OCI-LY3 (cell line): ENCODE measurements around the gene CGREF1.

ENCODE experiments used
- EZH2phosphoT487 ChIP-seq: fragments of 200-600 bp; shearing (Covaris generic); IDR thresholded peaks from 2 replicates; pipeline ENCODE4 v1.6.1; 2018; ENCODE audit warnings: antibody characterized with exemption, mixed run types, low read depth
- TF ChIP-seq, protein P1 (sequence below): fragments of 200-600, 300-600 bp; sonication (generic); IDR thresholded peaks from 2 replicates; pipeline ENCODE4 v1.5.1; 2014; ENCODE audit warnings: antibody characterized with exemption, low read length, low read depth

DNA sequence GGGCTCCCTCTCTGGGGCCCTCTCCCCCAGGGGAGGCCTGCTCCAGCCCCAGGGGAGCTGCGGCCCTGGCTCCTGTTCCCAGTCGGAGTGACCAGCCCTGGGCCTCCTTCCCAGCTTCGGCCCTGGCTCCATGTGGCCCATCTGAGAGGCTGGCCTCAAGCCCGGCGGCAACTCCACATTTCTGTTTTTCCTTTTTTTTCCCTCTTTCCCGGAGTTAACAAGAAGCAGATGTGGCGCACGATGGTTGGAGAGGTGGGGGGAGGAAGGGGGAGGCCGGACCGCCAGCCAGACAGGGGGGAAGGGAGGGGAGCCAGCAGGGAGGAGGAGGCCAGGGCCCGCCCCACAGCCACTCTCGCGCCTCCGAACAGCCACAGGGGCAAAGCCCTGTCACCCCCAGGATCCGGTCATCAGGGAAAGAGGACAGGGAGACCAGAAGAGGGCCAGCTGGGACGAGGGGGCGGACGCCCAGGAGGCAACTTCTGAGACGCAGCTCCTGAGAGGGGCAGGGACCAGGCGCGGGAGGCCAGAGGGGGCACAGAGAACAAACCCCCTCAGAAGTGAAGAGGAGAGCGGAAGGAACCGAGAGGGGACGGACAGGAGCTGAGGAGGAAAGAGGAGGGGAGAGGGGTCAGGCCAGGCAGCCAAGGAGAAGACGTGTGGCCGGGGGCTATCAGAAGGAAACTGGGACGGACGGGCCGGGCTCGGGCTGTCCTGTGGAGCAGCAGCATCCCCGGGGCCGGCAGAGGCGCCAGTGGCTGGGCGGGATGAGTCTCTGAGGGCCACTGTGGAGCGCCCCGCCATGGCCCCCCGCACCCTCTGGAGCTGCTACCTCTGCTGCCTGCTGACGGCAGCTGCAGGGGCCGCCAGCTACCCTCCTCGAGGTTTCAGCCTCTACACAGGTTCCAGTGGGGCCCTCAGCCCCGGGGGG is 40.4 kb downstream of the CGREF1 start, which contains the start of gene EMILIN1:
- TF ChIP-seq, protein P1, sequence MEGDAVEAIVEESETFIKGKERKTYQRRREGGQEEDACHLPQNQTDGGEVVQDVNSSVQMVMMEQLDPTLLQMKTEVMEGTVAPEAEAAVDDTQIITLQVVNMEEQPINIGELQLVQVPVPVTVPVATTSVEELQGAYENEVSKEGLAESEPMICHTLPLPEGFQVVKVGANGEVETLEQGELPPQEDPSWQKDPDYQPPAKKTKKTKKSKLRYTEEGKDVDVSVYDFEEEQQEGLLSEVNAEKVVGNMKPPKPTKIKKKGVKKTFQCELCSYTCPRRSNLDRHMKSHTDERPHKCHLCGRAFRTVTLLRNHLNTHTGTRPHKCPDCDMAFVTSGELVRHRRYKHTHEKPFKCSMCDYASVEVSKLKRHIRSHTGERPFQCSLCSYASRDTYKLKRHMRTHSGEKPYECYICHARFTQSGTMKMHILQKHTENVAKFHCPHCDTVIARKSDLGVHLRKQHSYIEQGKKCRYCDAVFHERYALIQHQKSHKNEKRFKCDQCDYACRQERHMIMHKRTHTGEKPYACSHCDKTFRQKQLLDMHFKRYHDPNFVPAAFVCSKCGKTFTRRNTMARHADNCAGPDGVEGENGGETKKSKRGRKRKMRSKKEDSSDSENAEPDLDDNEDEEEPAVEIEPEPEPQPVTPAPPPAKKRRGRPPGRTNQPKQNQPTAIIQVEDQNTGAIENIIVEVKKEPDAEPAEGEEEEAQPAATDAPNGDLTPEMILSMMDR: no peak
- TF ChIP-seq EZH2phosphoT487: no peak
